Activated T-cell treated with anti-CD3 and anti-CD28 coated beads, Interleukin-2, amount 50 U/mL, for 24 hours (primary cell): ENCODE data around the gene NBEA.
"Not testable (repeated sequence)": the region's sequence is repeated elsewhere in the genome, so short reads cannot be mapped to it uniquely, and the experiment has no call there.

Source experiments
- DNase-seq: peaks from one replicate; pipeline ENCODE4 v3.0.0-alpha.2; 2020
- H3K27ac Mint-ChIP-seq: 2 replicates; pipeline ENCODE4 v1.8.0; 2020; ENCODE audit warnings: mild to moderate bottlenecking, mixed read lengths
- H3K27me3 Mint-ChIP-seq: 2 replicates; pipeline ENCODE4 v1.8.0; 2020; ENCODE audit warnings: mixed read lengths
- H3K36me3 Mint-ChIP-seq: 2 replicates; pipeline ENCODE4 v1.8.0; 2020; ENCODE audit warnings: low read depth, mixed read lengths
- H3K4me1 Mint-ChIP-seq: 2 replicates; pipeline ENCODE4 v1.8.0; 2020; ENCODE audit warnings: low read depth, mixed read lengths
- H3K4me3 Mint-ChIP-seq: 2 replicates; pipeline ENCODE4 v1.8.0; 2020; ENCODE audit warnings: mild to moderate bottlenecking, moderate library complexity, mixed read lengths
- H3K9me3 Mint-ChIP-seq: 2 replicates; pipeline ENCODE4 v1.8.0; 2020; ENCODE audit warnings: mixed read lengths

The NBEA gene

GRCh38 chr13:35631666-35632065 is 689.6 kb downstream of the NBEA start:
- Mint-ChIP-seq H3K4me1 (no peaks in the 10 kb centered on the region), H3K9me3 (no peaks in the 10 kb centered on the region), H3K27me3 (no peaks in the 10 kb centered on the region), H3K4me3 (no peak overlapping the region), H3K36me3 (no peaks in the 10 kb centered on the region), H3K27ac (no peak overlapping the region)
- no peak for DNase-seq

- H3K36me3 Mint-ChIP-seq = no peaks in the 10 kb centered on the region
- H3K9me3 Mint-ChIP-seq = no peaks in the 10 kb centered on the region
- H3K27ac Mint-ChIP-seq = no peak overlapping the region
- H3K4me3 Mint-ChIP-seq = no peak overlapping the region
- no peaks in the 10 kb centered on the region for H3K27me3 Mint-ChIP-seq
- H3K4me1 Mint-ChIP-seq = no peaks in the 10 kb centered on the region
- DNase-seq = no peak
These were observed 701.6 kb downstream of the NBEA start for GRCh38 chr13:35643625-35644024.

GRCh38 chr13:35646056-35646774 is 704.1 kb downstream of the NBEA start:
- no peak overlapping the region for H3K4me3 Mint-ChIP-seq
- DNase-seq = no peak
- no peaks in the 10 kb centered on the region for H3K27me3 Mint-ChIP-seq
- no peaks in the 10 kb centered on the region for H3K36me3 Mint-ChIP-seq
- no peaks in the 10 kb centered on the region for H3K9me3 Mint-ChIP-seq
- H3K4me1 Mint-ChIP-seq = no peaks in the 10 kb centered on the region
- H3K27ac Mint-ChIP-seq = no peak overlapping the region

- Mint-ChIP-seq H3K27me3 (no peaks in the 10 kb centered on the region), H3K27ac (no peak overlapping the region), H3K36me3 (no peaks in the 10 kb centered on the region), H3K4me3 (no peak overlapping the region), H3K9me3 (no peaks in the 10 kb centered on the region), H3K4me1 (no peaks in the 10 kb centered on the region)
- DNase-seq = no peak
These were observed 706.1 kb downstream of the NBEA start for GRCh38 chr13:35648201-35648600.

- Mint-ChIP-seq H3K4me1 (no peaks in the 10 kb centered on the region), H3K36me3 (no peaks in the 10 kb centered on the region), H3K9me3 (no peaks in the 10 kb centered on the region), H3K27ac (no peak overlapping the region), H3K27me3 (no peaks in the 10 kb centered on the region), H3K4me3 (no peak overlapping the region)
- DNase-seq = no peak
These were observed 707.1 kb downstream of the NBEA start for GRCh38 chr13:35649162-35649561.

GRCh38 chr13:35659796-35660195 is 717.7 kb downstream of the NBEA start:
- no peak overlapping the region for H3K27ac Mint-ChIP-seq
- no peaks in the 10 kb centered on the region for H3K4me1 Mint-ChIP-seq
- no peaks in the 10 kb centered on the region for H3K27me3 Mint-ChIP-seq
- no peaks in the 10 kb centered on the region for H3K9me3 Mint-ChIP-seq
- no peaks in the 10 kb centered on the region for H3K36me3 Mint-ChIP-seq
- DNase-seq = no peak
- H3K4me3 Mint-ChIP-seq = no peak overlapping the region

- Mint-ChIP-seq H3K27ac (no peak overlapping the region), H3K27me3 (no peaks in the 10 kb centered on the region), H3K4me1 (no peaks in the 10 kb centered on the region), H3K36me3 (no peaks in the 10 kb centered on the region), H3K4me3 (no peak overlapping the region), H3K9me3 (no peaks in the 10 kb centered on the region)
- no peak for DNase-seq
These were observed 722.7 kb downstream of the NBEA start for GRCh38 chr13:35664747-35665146.

- no peak overlapping the region for H3K27ac Mint-ChIP-seq
- H3K4me1 Mint-ChIP-seq = no peaks in the 10 kb centered on the region
- H3K36me3 Mint-ChIP-seq = no peaks in the 10 kb centered on the region
- H3K4me3 Mint-ChIP-seq = no peak overlapping the region
- H3K27me3 Mint-ChIP-seq = no peaks in the 10 kb centered on the region
- no peak for DNase-seq
- no peaks in the 10 kb centered on the region for H3K9me3 Mint-ChIP-seq
These were observed 727.3 kb downstream of the NBEA start for GRCh38 chr13:35669321-35669720.

- H3K36me3 Mint-ChIP-seq = no peaks in the 10 kb centered on the region
- no peaks in the 10 kb centered on the region for H3K4me1 Mint-ChIP-seq
- no peaks in the 10 kb centered on the region for H3K9me3 Mint-ChIP-seq
- H3K4me3 Mint-ChIP-seq = no peak overlapping the region
- no peak for DNase-seq
- no peaks in the 10 kb centered on the region for H3K27me3 Mint-ChIP-seq
- no peak overlapping the region for H3K27ac Mint-ChIP-seq
These were observed 730.5 kb downstream of the NBEA start for GRCh38 chr13:35672611-35673010.

- no peak for DNase-seq
- Mint-ChIP-seq H3K27me3 (no peaks in the 10 kb centered on the region), H3K9me3 (no peaks in the 10 kb centered on the region), H3K27ac (no peak overlapping the region), H3K36me3 (no peaks in the 10 kb centered on the region), H3K4me3 (no peak overlapping the region), H3K4me1 (no peaks in the 10 kb centered on the region)
These were observed 733.6 kb downstream of the NBEA start for GRCh38 chr13:35675651-35676050.

- not testable (repeated sequence) for H3K4me3 Mint-ChIP-seq, H3K9me3 Mint-ChIP-seq, H3K36me3 Mint-ChIP-seq, H3K4me1 Mint-ChIP-seq, H3K27ac Mint-ChIP-seq, DNase-seq, H3K27me3 Mint-ChIP-seq
These were observed 735.8 kb downstream of the NBEA start for GRCh38 chr13:35677863-35678262.

- DNase-seq = no peak
- Mint-ChIP-seq H3K4me3 (no peak overlapping the region), H3K4me1 (no peaks in the 10 kb centered on the region)
These were observed 739.6 kb downstream of the NBEA start for GRCh38 chr13:35681685-35682084.

GRCh38 chr13:35684432-35684831 is 742.4 kb downstream of the NBEA start:
- no peaks in the 10 kb centered on the region for H3K27me3 Mint-ChIP-seq
- no peak for DNase-seq
- H3K4me1 Mint-ChIP-seq = no peaks in the 10 kb centered on the region
- no peaks in the 10 kb centered on the region for H3K36me3 Mint-ChIP-seq
- H3K4me3 Mint-ChIP-seq = no peak overlapping the region
- no peak overlapping the region for H3K27ac Mint-ChIP-seq
- H3K9me3 Mint-ChIP-seq = no peaks in the 10 kb centered on the region

More at GRCh38 chr13:35681685-35682084, 739.6 kb downstream of the NBEA start:
- Mint-ChIP-seq H3K27ac (no peak overlapping the region), H3K27me3 (no peaks in the 10 kb centered on the region), H3K9me3 (no peaks in the 10 kb centered on the region), H3K36me3 (no peaks in the 10 kb centered on the region)

- H3K27me3 Mint-ChIP-seq = no peaks in the 10 kb centered on the region
- no peaks in the 10 kb centered on the region for H3K9me3 Mint-ChIP-seq
- no peak for DNase-seq
- no peaks in the 10 kb centered on the region for H3K36me3 Mint-ChIP-seq
- H3K27ac Mint-ChIP-seq = no peak overlapping the region
- no peaks in the 10 kb centered on the region for H3K4me1 Mint-ChIP-seq
- no peak overlapping the region for H3K4me3 Mint-ChIP-seq
These were observed 745.3 kb downstream of the NBEA start for GRCh38 chr13:35687336-35687735.

GRCh38 chr13:35690581-35691207 is 748.6 kb downstream of the NBEA start:
- Mint-ChIP-seq H3K9me3 (no peaks in the 10 kb centered on the region), H3K4me3 (no peak overlapping the region), H3K27me3 (no peaks in the 10 kb centered on the region), H3K36me3 (no peaks in the 10 kb centered on the region), H3K27ac (no peak overlapping the region), H3K4me1 (no peaks in the 10 kb centered on the region)
- DNase-seq = no peak
